ENCODE data around the gene MEIS2.

The MEIS2 gene

GRCh38 chr15:37112171-37112570 is 11.8 kb upstream of the MEIS2 start:
- no peak for DNase-seq

DNA sequence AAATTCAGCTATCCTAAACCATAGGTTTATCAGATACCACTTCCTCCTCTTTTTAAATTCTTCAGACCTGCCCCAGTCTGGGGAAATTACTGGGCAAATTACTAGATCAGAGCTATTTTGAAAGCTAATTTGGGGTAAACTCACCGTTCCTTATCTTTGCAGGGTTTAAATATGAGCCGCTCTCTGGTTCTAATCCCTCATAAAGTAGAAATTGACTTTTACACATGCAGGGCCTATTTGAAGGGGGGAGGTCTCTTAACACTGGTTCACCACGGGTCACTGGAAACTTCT is 11.0 kb upstream of the MEIS2 start:
- no peak for DNase-seq

GRCh38 chr15:37109872-37110572 is 9.7 kb upstream of the MEIS2 start:
- peak; percentile 74 for DNase-seq

- no peak for DNase-seq
These were observed 9.0 kb upstream of the MEIS2 start for GRCh38 chr15:37109168-37109871.

GRCh38 chr15:37108381-37109167 is 8.2 kb upstream of the MEIS2 start:
- no peak for DNase-seq

DNA sequence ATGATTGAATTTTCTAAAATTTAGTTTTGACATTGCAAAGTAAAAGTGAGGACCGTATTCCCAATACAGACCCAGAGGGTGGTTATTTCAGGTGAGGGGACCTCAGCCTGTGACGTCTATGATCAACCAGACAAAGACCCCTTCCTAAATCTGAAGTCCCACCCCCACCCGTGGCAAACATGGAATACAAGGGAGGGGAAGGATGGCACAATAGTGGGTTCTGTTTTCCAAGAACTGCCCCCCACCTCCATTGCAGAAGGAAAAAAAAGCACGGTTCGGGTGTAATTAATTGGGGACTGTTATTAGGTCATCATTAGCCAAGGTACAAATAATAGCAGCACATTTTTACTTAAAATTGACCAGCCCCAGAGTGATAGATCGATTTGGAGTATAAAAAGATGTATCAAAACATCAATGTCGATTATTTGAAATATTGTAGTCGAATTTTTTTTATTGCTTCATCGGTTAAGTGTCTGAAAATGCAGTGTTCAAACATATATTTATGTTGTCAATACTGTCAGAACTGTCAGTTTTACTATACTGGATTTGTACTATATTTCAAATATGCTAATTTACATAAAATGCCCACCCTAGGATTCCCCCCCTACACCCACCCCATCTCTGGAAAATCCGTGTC is 7.5 kb upstream of the MEIS2 start:
- no peak for DNase-seq

DNA sequence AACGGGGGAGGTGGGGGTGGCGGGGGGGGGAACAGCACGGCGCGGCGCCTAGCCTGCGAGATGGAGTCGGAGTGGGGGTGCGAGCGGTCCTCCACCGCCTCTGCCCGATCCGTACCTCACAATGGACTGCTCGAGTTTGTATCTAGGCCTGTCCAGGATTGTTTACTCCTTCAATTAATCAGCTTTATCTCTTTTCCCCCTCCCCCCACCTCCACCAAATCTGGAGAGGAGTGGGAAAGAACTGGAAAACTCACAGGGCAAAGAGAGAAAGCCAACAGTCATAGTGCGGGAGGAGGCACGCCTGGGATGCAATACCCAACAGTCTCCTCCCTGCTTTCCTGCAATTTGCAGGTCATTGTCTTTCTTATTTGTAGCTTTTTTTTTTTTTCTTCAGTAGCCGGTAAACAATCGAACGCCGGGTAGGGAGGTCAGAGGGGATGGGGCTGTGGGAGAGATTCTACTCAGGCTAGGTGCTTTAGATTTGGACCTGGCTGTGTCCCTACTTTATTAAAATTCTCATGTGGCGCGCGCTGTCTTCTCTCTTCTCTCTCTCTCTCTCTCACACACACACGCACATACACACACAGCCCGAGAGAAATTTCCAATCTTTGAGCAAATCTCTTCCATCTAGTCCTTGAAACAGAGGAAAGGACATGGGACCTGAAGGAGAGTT is 6.9 kb upstream of the MEIS2 start:
- DNase-seq: no peak

DNA sequence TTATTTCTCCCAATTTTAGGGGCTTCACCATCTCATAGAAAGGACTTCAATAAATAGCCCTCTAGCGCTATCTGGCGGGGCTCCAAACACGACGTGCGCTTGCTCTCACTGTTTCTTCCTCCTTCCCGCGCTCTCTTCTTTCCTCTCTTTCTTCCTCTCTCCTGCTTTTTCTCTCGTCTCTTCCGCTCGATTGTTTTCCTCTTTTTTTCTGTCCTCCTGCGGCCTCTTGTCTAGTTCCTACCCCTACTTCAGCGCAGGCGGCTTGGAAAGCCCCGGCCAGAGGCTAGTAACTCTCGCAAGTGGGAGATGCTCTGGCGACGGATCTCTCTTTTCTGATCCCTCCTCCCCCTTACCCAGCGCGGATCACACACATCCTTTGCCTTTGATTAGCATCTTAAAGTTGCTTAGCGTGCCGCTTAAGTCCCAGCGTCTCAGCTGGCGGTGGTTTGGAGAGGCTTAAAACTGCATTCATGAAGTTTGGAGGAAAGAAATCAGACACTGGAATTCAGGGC is 6.2 kb upstream of the MEIS2 start:
- no peak for DNase-seq

DNA sequence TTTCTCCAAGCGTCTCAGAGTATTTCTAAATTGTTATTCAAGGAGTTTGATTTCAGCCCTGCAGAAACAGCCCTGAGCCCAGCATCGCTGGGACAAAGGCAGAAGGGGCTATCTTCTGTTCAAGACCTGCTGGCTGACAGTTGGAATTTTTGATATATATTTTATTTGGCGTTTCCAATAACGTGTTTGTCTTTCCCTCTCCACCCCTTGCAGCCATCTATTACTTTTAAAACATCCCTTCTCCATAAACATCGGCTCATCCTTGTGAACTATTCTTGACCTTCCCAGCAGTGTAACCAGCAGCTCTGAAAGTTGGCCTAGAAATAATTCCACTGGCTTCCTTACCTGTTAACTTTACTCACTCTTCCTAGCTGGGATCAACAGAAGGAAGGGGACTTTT is 5.5 kb upstream of the MEIS2 start:
- DNase-seq: no peak

- DNase-seq: no peak
These were observed 4.7 kb upstream of the MEIS2 start for GRCh38 chr15:37105029-37105428.

DNA sequence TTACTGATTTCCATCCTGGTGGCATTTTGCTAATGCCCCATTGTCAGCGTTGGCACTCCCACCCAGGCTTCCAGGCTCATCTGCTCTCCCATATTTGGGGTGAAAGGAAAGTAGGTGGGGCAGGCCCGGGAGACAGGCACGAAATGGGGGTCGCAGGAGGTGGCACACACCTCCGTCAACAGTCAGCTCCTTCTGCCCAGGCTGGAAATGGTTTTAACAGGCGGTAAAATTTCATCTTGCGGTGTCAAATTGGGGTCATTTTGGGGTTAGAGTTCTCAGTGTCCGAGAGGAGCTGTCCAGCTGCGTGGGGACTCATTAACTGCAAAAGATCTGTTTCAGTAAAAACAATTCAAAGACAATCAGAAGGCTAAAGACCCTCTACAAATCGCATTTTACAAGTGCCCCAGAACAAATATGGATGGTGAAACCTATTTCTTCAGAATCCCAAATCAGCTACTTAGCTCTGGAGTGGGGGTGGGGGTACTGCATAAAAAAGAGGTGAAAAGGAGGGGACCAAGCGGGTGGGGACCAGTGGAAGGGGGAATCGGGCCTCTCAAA is 4.2 kb upstream of the MEIS2 start:
- no peak for DNase-seq

DNA sequence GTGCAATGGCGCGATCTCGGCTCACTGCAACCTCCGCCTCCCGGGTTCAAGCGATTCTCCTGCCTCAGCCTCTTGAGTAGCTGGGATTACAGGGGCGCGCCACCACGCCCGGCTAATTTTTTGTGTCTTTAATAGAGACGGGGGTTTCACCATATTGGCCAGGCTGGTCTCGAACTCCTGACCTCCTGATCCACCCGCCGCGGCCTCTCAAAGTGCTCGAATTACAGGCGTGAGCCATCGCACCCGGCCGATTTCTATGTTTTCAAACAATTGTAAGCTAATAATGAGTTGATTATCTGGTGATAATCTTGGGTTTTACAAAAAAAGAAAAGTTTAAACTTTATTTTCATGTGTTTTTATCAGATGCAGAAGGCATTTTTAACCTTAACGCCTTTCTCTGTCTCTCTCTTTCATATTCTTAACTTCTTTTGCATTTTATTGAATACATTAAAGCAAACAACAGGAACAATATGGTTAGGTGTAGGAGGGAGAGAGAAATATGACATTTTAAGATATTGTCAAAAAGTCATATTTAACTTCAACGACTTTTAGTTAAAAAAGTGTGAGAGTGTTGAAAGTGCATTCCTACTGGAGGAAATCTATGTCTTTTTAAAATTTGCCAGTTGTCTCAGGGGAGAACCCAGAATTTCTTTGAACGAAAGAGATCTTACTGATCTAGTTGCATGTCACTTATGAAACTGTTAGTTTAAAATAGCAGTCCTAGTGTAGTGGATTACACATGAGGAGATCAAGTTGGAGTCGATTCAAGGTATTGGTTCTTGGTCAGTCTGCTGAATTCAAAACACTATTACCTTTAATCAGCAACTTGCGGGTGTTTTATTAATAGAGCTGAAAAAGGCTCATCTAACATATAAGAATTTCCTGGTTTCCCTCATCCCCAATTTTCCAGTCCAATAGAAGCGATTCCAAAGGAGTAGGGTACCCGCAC is 3.4 kb upstream of the MEIS2 start:
- DNase-seq: no peak

DNA sequence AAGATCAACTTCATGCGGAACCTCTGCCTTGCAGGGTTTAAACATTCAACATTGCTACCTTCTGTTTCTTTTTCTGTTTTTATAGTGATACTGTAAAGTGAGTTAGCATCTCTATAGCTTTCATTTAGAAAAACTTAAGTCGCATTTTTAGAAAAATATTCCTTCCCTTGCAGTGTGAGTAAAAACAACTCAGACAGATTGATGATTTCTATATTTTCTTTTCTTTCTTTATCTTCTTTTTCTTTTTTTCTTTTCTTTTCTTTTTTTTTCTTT is 2.8 kb upstream of the MEIS2 start:
- no peak for DNase-seq

DNA sequence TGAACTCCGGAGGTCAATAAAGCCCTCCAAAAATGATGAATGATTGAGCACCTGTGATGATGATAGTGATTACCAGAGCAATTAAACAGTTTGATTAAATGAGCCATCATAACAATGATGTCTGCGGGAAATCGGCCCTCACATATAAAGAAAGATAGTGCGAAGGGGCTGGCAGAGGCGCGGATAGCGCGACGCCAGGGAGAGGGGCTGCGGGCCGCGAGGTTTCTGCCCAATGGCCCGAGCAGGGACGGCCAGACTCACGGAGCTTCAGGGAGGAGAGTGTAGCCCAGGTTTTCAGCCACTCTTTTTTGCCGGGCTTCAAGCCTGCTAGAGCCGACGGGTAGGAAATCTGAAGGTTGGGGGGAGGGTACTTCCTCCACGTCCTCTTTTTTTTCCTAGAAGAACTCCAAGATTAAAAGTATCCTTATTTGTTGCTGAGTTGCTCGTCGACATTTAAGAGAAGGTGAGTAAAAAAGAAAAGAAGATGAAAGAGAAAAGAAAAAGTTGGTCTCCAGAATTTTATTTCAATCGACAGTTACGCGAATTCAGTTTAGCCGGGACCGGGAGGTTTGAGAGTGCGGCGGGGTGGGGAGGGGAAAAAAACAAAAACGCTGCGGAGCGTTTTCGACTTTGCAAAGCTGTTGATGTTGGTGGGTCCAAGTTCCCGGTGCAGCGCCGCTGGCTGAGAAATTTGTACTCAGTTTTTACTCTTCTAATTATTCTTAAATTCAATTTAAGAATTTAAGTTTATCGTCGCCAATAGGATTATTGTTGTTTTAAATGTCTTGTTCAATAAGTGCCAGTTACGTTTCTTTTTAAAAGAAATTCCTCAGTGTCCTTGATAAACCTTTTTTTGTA is 2.2 kb upstream of the MEIS2 start:
- DNase-seq: peak; percentile 71

DNA sequence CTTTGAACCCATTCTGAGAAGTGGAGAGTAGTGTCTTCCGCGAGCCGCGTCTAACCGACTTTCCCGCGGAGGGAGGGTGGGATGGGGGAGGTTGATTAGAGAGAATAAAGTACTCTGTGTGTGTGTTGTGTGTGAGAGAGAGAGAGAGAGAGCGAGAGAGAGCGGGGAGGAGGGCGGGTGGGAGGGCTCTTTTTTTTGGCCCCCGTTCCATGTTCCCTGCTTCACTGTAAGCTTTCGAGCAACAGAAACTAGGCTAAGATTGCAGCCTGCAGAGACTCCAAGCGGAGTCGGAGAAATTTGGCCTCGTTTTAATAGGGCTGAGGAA is 1.6 kb upstream of the MEIS2 start:
- no peak for DNase-seq

GRCh38 chr15:37100966-37101215 is 542 bp upstream of the MEIS2 start:
- no peak for DNase-seq

DNA sequence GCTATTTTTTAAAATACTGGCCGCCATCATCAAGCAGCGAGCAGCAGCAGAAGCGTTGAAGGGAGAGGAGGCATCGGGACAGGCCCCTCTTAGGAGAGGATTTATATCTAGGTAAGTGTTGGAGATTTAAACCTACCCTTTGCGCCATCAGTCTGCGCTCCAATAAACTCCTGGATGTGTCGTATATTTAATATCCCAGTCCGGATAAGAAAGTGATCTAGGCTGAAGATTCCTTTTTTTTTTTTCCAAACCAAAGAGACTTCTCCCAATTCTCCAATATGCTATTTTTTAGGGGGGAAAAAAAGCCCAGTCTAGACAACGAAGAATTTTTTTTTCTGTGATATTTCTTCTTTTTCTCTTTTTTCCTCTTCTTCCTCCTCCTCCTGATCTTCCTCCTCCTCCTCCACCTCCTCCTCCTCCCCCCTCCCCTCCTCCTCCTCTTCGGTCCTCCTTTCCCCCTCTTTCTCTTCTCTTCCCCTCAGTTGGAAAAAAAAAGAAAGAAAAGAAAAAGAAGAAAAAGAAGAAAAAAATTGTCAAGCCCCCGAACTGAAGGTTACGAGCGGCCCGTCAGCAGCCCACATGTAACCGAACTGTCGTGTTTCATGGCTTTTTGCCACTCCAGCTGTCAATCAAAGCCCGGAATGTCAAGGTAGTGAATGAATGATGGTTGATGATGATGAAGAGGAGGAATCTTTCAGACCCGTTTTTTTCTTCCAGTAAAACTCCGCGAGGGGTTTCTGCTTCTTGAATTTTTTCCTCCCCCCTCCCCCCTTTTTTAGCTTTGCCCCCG is 835 bp downstream of the MEIS2 start:
- DNase-seq: peak; percentile 60

DNA sequence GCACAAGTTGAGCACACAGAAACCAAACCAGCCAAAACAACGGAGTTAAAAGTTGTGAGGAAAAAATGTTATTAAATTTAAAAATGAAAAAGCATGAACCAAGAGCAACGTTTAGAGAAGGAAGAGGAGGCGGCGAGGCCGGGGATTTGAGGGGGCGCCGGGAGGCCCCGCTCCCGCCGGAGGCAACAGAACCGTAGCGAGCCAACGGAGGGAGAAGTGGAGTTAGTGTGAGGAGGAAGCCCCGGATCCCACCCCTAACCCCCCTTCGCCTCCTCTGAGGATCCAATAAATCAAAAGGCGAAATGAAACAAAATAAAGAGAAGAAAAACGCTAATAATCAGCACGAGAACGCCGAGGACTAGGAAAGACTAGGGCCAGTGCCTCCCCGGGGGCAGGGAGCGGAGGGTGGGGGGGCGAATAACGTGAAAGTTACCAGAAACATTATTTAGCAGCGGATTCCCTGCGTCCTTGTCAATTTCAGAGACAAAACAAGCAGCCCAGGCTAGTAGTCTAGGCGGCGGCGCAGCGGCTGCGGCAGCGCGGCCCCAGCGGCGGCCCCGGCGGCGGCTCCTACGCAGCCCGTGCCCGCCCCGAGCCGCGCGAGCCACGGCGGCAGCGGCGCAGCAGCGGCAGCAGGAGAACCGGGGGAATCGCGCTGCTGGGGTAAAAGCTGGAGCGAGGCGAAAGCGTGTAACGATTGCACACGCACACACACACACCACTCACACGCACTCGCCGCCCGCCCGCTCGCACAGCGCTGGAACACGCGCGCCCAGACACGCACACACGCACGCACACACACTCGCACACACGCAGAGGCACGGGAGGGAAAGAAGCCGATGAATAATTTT is 1.7 kb downstream of the MEIS2 start:
- DNase-seq: peak; percentile 60

All from NCI-H526 treated with DMSO at 0.1 percent for 48 hours (cell line).